WERI-Rb-1 (cell line): ENCODE measurements around the gene PCOLCE2.
"Not testable (repeated sequence)": the region's sequence is repeated elsewhere in the genome, so short reads cannot be mapped to it uniquely, and the experiment has no call there.

Experiments
- DNase-seq: peaks from one replicate; pipeline ENCODE4 v3.0.0-alpha.2; 2020
- H3K27ac ChIP-seq: fragments of 250-450 bp; sonication (Bioruptor Pico); 2 replicates; pipeline ENCODE4 v1.5.1; 2020; ENCODE audit warnings: mild to moderate bottlenecking, moderate library complexity
- H3K27me3 ChIP-seq: fragments of 250-450 bp; sonication (Bioruptor Pico); 2 replicates; pipeline ENCODE4 v1.5.1; 2021; ENCODE audit warnings: mild to moderate bottlenecking, low read depth, moderate library complexity; ENCODE audit not compliant: insufficient read depth, severe bottlenecking
- H3K36me3 ChIP-seq: fragments of 250-450 bp; sonication (Bioruptor Pico); 2 replicates; pipeline ENCODE4 v1.5.1; 2020; ENCODE audit warnings: mild to moderate bottlenecking, moderate library complexity
- H3K4me3 ChIP-seq: 2 replicates; pipeline ENCODE4 v1.5.1; 2011; ENCODE audit warnings: low read depth, mild to moderate bottlenecking, control low read depth, low read length
- H3K9me3 ChIP-seq: fragments of 250-450 bp; sonication (Bioruptor Pico); 2 replicates; pipeline ENCODE4 v1.5.1; 2021; ENCODE audit warnings: mild to moderate bottlenecking, moderate library complexity; ENCODE audit not compliant: severe bottlenecking
- CTCF ChIP-seq: IDR thresholded peaks from 2 replicates; pipeline ENCODE4 v1.5.1; 2011; ENCODE audit warnings: low read depth, mild to moderate bottlenecking, control low read depth, inconsistent platforms, low read length

Gene PCOLCE2

GRCh38 chr3:142884531-142884930, 4.4 kb downstream of the PCOLCE2 start:
- Histone ChIP-seq H3K4me3 (no peak overlapping the region), H3K9me3 (no peaks in the 10 kb centered on the region), H3K27me3 (no peaks in the 10 kb centered on the region), H3K27ac (no peak overlapping the region), H3K36me3 (peaks cover 2% of the 10 kb centered on the region; the same call in 1 of the 2 replicates)
- no peak for DNase-seq
- no peak for TF ChIP-seq CTCF

GRCh38 chr3:142883534-142883933, 5.3 kb downstream of the PCOLCE2 start:
- H3K27me3 ChIP-seq, H3K36me3 ChIP-seq, H3K9me3 ChIP-seq, H3K4me3 ChIP-seq, DNase-seq, H3K27ac ChIP-seq: not testable (repeated sequence)

- no peak for TF ChIP-seq CTCF
- no peak overlapping the region for H3K27ac ChIP-seq
- no peak for DNase-seq
- no peak overlapping the region for H3K4me3 ChIP-seq
- no peaks in the 10 kb centered on the region; the same call in 1 of the 2 replicates for H3K36me3 ChIP-seq
- H3K27me3 ChIP-seq: no peaks in the 10 kb centered on the region
- no peaks in the 10 kb centered on the region for H3K9me3 ChIP-seq
Measured at GRCh38 chr3:142881445-142882224, 7.2 kb downstream of the PCOLCE2 start.

GRCh38 chr3:142878649-142879300, 10.1 kb downstream of the PCOLCE2 start:
- TF ChIP-seq CTCF: no peak
- H3K27me3 ChIP-seq: no peaks in the 10 kb centered on the region

GRCh38 chr3:142876417-142876816, 12.5 kb downstream of the PCOLCE2 start:
- H3K27ac ChIP-seq: no peak overlapping the region
- H3K36me3 ChIP-seq: no peaks in the 10 kb centered on the region
- H3K9me3 ChIP-seq: no peaks in the 10 kb centered on the region
- DNase-seq: no peak
- no peak for TF ChIP-seq CTCF
- H3K4me3 ChIP-seq: no peak overlapping the region
- H3K27me3 ChIP-seq: no peaks in the 10 kb centered on the region

More at GRCh38 chr3:142878649-142879300, 10.1 kb downstream of the PCOLCE2 start:
- Histone ChIP-seq H3K36me3 (no peaks in the 10 kb centered on the region), H3K27ac (no peak overlapping the region), H3K4me3 (no peak overlapping the region), H3K9me3 (no peaks in the 10 kb centered on the region)
- no peak for DNase-seq

GRCh38 chr3:142875583-142876207, 13.2 kb downstream of the PCOLCE2 start:
- H3K27me3 ChIP-seq: no peaks in the 10 kb centered on the region
- H3K36me3 ChIP-seq: no peaks in the 10 kb centered on the region
- H3K9me3 ChIP-seq: no peaks in the 10 kb centered on the region
- no peak for DNase-seq
- H3K27ac ChIP-seq: no peak overlapping the region
- H3K4me3 ChIP-seq: no peak overlapping the region
- no peak for TF ChIP-seq CTCF
